WTC11 (cell line): ENCODE measurements around the gene CCDC60. TPM values are rescaled to one million over a fixed set of nuclear protein-coding genes. Genes with fewer than 3 reads are reported as not detected.

Source experiments
- ATAC-seq: fragments of 200-7000 bp; cut with Tn5 transposase; 2 replicates; pipeline ENCODE4 v1.10.0; 2021; ENCODE audit warnings: mild to moderate bottlenecking, moderate library complexity
- CTCF ChIA-PET: fragments of 300-600 bp; sonication (Branson Sonifier 250); formaldehyde crosslinking; loops from one replicate; lab custom pipeline; 2021; ENCODE audit warnings: antibody characterized with exemption; lab: Charles Lee
- POLR2A ChIA-PET: fragments of 350-600 bp; sonication (Branson Sonifier 250); formaldehyde crosslinking; loops from one replicate; lab custom pipeline; 2021; ENCODE audit warnings: antibody characterized with exemption; lab: Charles Lee
- DNase-seq: peaks from one replicate; pipeline ENCODE4 v3.0.0; 2021; ENCODE audit warnings: low spot score
- H3K27ac Mint-ChIP-seq: 2 replicates; pipeline ENCODE4 v1.8.0; 2021; ENCODE audit warnings: mixed read lengths
- H3K27me3 Mint-ChIP-seq: 2 replicates; pipeline ENCODE4 v1.8.0; 2021; ENCODE audit warnings: low read depth, mild to moderate bottlenecking, moderate library complexity, mixed read lengths
- H3K36me3 Mint-ChIP-seq: 2 replicates; pipeline ENCODE4 v1.8.0; 2021; ENCODE audit warnings: mixed read lengths
- H3K4me1 Mint-ChIP-seq: 2 replicates; pipeline ENCODE4 v1.8.0; 2022; ENCODE audit warnings: mixed read lengths
- H3K4me3 Mint-ChIP-seq: 2 replicates; pipeline ENCODE4 v1.8.0; 2021; ENCODE audit warnings: mild to moderate bottlenecking, moderate library complexity, mixed read lengths
- H3K9me3 Mint-ChIP-seq: 2 replicates; pipeline ENCODE4 v1.8.0; 2021; ENCODE audit warnings: mixed read lengths
- AR ChIP-seq: fragments of 250-450 bp; sonication (Bioruptor Pico); IDR thresholded peaks from 2 replicates; pipeline ENCODE4 v1.9.0; 2021; ENCODE audit warnings: mild to moderate bottlenecking
- CREM ChIP-seq: sonication (generic); formaldehyde crosslinking; IDR thresholded peaks from 2 replicates; pipeline ENCODE4 v1.8.1; 2022; ENCODE audit warnings: mild to moderate bottlenecking, missing genetic modification reagents, moderate library complexity
- E2F5 ChIP-seq: sonication (generic); formaldehyde crosslinking; IDR thresholded peaks from 2 replicates; pipeline ENCODE4 v1.8.1; 2022; ENCODE audit warnings: mild to moderate bottlenecking, moderate library complexity, missing genetic modification reagents
- ESRRA ChIP-seq: sonication (generic); formaldehyde crosslinking; IDR thresholded peaks from 2 replicates; pipeline ENCODE4 v1.8.1; 2022; ENCODE audit warnings: mild to moderate bottlenecking, missing genetic modification reagents, borderline replicate concordance
- FOXK1 ChIP-seq: sonication (generic); formaldehyde crosslinking; IDR thresholded peaks from 2 replicates; pipeline ENCODE4 v1.8.0; 2022; ENCODE audit warnings: mild to moderate bottlenecking, moderate library complexity, missing genetic modification reagents
- FOXP4 ChIP-seq: sonication (generic); formaldehyde crosslinking; IDR thresholded peaks from 2 replicates; pipeline ENCODE4 v1.8.0; 2022; ENCODE audit warnings: mild to moderate bottlenecking, missing genetic modification reagents
- HMGA2 ChIP-seq: fragments of 250-450 bp; sonication (Bioruptor Pico); IDR thresholded peaks from 2 replicates; pipeline ENCODE4 v1.4.0; 2021; ENCODE audit warnings: mild to moderate bottlenecking, moderate library complexity
- MYBL2 ChIP-seq: sonication (generic); formaldehyde crosslinking; IDR thresholded peaks from 2 replicates; pipeline ENCODE4 v1.8.1; 2023; ENCODE audit warnings: mild to moderate bottlenecking, moderate library complexity, missing genetic modification reagents
- NFATC4 ChIP-seq: fragments of 250-450 bp; sonication (Bioruptor Pico); IDR thresholded peaks from 2 replicates; pipeline ENCODE4 v1.9.0; 2021; ENCODE audit warnings: mild to moderate bottlenecking
- NR1H2 ChIP-seq: sonication (generic); formaldehyde crosslinking; IDR thresholded peaks from 2 replicates; pipeline ENCODE4 v1.9.0; 2021; ENCODE audit warnings: mild to moderate bottlenecking, moderate library complexity, missing genetic modification reagents
- PRDM15 ChIP-seq: sonication (generic); formaldehyde crosslinking; IDR thresholded peaks from 2 replicates; pipeline ENCODE4 v1.8.0; 2022; ENCODE audit warnings: missing genetic modification reagents
- SMAD3 ChIP-seq: sonication (generic); formaldehyde crosslinking; IDR thresholded peaks from 2 replicates; pipeline ENCODE4 v1.8.0; 2022; ENCODE audit warnings: missing genetic modification reagents, mild to moderate bottlenecking, borderline replicate concordance
- SOX15 ChIP-seq: fragments of 250-450 bp; sonication (Bioruptor Pico); IDR thresholded peaks from 2 replicates; pipeline ENCODE4 v1.9.0; 2021; ENCODE audit warnings: mild to moderate bottlenecking
- SP1 ChIP-seq: sonication (generic); formaldehyde crosslinking; conservative IDR thresholded peaks from 2 replicates; pipeline ENCODE4 v1.8.1; 2022; ENCODE audit warnings: missing genetic modification reagents
- TCF7 ChIP-seq: sonication (generic); formaldehyde crosslinking; IDR thresholded peaks from 2 replicates; pipeline ENCODE4 v1.8.0; 2022; ENCODE audit warnings: mild to moderate bottlenecking, low read depth, missing genetic modification reagents, moderate library complexity
- ZNF138 ChIP-seq: sonication (generic); formaldehyde crosslinking; conservative IDR thresholded peaks from 2 replicates; pipeline ENCODE4 v1.8.1; 2022; ENCODE audit warnings: mild to moderate bottlenecking, moderate library complexity, missing genetic modification reagents
- ZNF219 ChIP-seq: sonication (generic); formaldehyde crosslinking; IDR thresholded peaks from 2 replicates; pipeline ENCODE4 v1.8.0; 2023; ENCODE audit warnings: missing genetic modification reagents, mild to moderate bottlenecking, borderline replicate concordance
- ZNF232 ChIP-seq: sonication (generic); formaldehyde crosslinking; IDR thresholded peaks from 2 replicates; pipeline ENCODE4 v1.8.0; 2022; ENCODE audit warnings: mild to moderate bottlenecking, missing genetic modification reagents
- ZNF281 ChIP-seq: sonication (generic); formaldehyde crosslinking; IDR thresholded peaks from 2 replicates; pipeline ENCODE4 v1.8.0; 2023; ENCODE audit warnings: mild to moderate bottlenecking, missing genetic modification reagents
- ZNF317 ChIP-seq: sonication (generic); formaldehyde crosslinking; IDR thresholded peaks from 2 replicates; pipeline ENCODE4 v1.8.1; 2023; ENCODE audit warnings: low read depth, mild to moderate bottlenecking, moderate library complexity, missing genetic modification reagents, borderline replicate concordance
- ZNF425 ChIP-seq: fragments of 250-450 bp; sonication (Bioruptor Pico); conservative IDR thresholded peaks from 2 replicates; pipeline ENCODE4 v1.9.0; 2021; ENCODE audit warnings: mild to moderate bottlenecking
- ZNF671 ChIP-seq: fragments of 250-450 bp; sonication (Bioruptor Pico); IDR thresholded peaks from 2 replicates; pipeline ENCODE4 v1.8.0; 2021; ENCODE audit warnings: mild to moderate bottlenecking
- total RNA-seq: library from RNA; stranded (reverse); gene quantifications from 3 replicates; pipeline ENCODE4 v1.2.3, GENCODE V29; 2021

Gene CCDC60
- total RNA-seq, 1 experiment from 2014 or later, result 1.1 TPM

GRCh38 chr12:119383206-119383605, 48.7 kb downstream of the CCDC60 start:
- TF ChIP-seq SP1, result no peak
- no peak for TF ChIP-seq ZNF138
- no peak for TF ChIP-seq SOX15
- no peak for TF ChIP-seq ZNF317
- TF ChIP-seq SMAD3 (CRISPR knock-in tag), result no peak
- no peak for TF ChIP-seq ZNF232 (CRISPR knock-in tag)
- TF ChIP-seq HMGA2 (CRISPR knock-in tag), result no peak
- TF ChIP-seq NR1H2 (CRISPR knock-in tag), result no peak
- TF ChIP-seq NFATC4 (CRISPR knock-in tag), result no peak
- TF ChIP-seq FOXP4 (CRISPR knock-in tag), result no peak
- no peak for TF ChIP-seq E2F5
- no peak for TF ChIP-seq MYBL2 (CRISPR knock-in tag)
- TF ChIP-seq ZNF671, result no peak
- TF ChIP-seq ESRRA (CRISPR knock-in tag), result no peak
- TF ChIP-seq ZNF425, result no peak
- no peak for TF ChIP-seq PRDM15 (CRISPR knock-in tag)
- TF ChIP-seq CREM (CRISPR knock-in tag), result no peak
- TF ChIP-seq TCF7 (CRISPR knock-in tag), result no peak
- H3K36me3 Mint-ChIP-seq, result peaks cover 11% of the 10 kb centered on the region
- DNase-seq, result no peak
- H3K27me3 Mint-ChIP-seq, result peaks cover 2% of the 10 kb centered on the region
- POLR2A ChIA-PET, result no interaction called here
- no peak for ATAC-seq
- no peak overlapping the region for H3K27ac Mint-ChIP-seq
- no peak overlapping the region for H3K4me3 Mint-ChIP-seq
- CTCF ChIA-PET, result interaction anchor here (1.7 kb wide), 1 partner anchor 30 kb away, joined by 4 read pairs; no protein-coding TSS in a partner anchor
- peaks cover 36% of the 10 kb centered on the region for H3K4me1 Mint-ChIP-seq
- peaks cover 44% of the 10 kb centered on the region for H3K9me3 Mint-ChIP-seq

GRCh38 chr12:119384340-119384739, 49.8 kb downstream of the CCDC60 start:
- Mint-ChIP-seq H3K4me1 (peaks cover 41% of the 10 kb centered on the region), H3K27ac (no peak overlapping the region), H3K36me3 (peaks cover 11% of the 10 kb centered on the region), H3K9me3 (peaks cover 38% of the 10 kb centered on the region), H3K4me3 (no peak overlapping the region), H3K27me3 (peaks cover 2% of the 10 kb centered on the region)
- ChIA-PET POLR2A (no interaction called here), CTCF (interaction anchor here (1.7 kb wide), 1 partner anchor 28 kb away, joined by 4 read pairs; no protein-coding TSS in a partner anchor)
- no peak for DNase-seq
- no peak for TF ChIP-seq FOXK1 (CRISPR knock-in tag)
- no peak for TF ChIP-seq ZNF219
- no peak for TF ChIP-seq ZNF281
- no peak for TF ChIP-seq AR (CRISPR knock-in tag)
- no peak for ATAC-seq
